Osteoblast (primary cell): ENCODE data around the gene FAM222B. TPM values are rescaled to one million over a fixed set of nuclear protein-coding genes. Genes with fewer than 3 reads are reported as not detected.

Source experiments
- DNase-seq: peaks from one replicate; pipeline ENCODE4 v3.0.0; 2011; ENCODE audit warnings: low spot score, mixed read lengths; ENCODE audit not compliant: insufficient read length; ENCODE audit errors: missing footprints
- H2AFZ ChIP-seq: 2 replicates; pipeline ENCODE4 v1.6.0; 2011; ENCODE audit warnings: mild to moderate bottlenecking, low read length
- H3K27ac ChIP-seq: 2 replicates; pipeline ENCODE4 v1.5.1; 2011; ENCODE audit warnings: mild to moderate bottlenecking, low read depth, low read length, moderate library complexity
- H3K27me3 ChIP-seq: 2 replicates; pipeline ENCODE4 v1.6.0; 2012; ENCODE audit warnings: mild to moderate bottlenecking, control low read depth, inconsistent platforms, low read length, moderate library complexity; ENCODE audit not compliant: insufficient read depth
- H3K36me3 ChIP-seq: 2 replicates; pipeline ENCODE4 v1.5.1; 2011; ENCODE audit warnings: mild to moderate bottlenecking, low read length, control low read depth, moderate library complexity; ENCODE audit not compliant: insufficient read depth
- H3K4me1 ChIP-seq: 2 replicates; pipeline ENCODE4 v1.5.1; 2011; ENCODE audit warnings: mild to moderate bottlenecking, low read length, control low read depth, moderate library complexity; ENCODE audit not compliant: insufficient read depth
- H3K4me2 ChIP-seq: 2 replicates; pipeline ENCODE4 v1.6.0; 2011; ENCODE audit warnings: mild to moderate bottlenecking, low read length; ENCODE audit not compliant: insufficient read depth
- H3K4me3 ChIP-seq: fragments of 200-600 bp; sonication (generic); 3 replicates; pipeline ENCODE4 v1.5.1; 2012; ENCODE audit warnings: mild to moderate bottlenecking, low read length, inconsistent platforms; ENCODE audit not compliant: insufficient read depth
- H3K79me2 ChIP-seq: 2 replicates; pipeline ENCODE4 v1.6.0; 2012; ENCODE audit warnings: mild to moderate bottlenecking, low read length, control low read depth, inconsistent platforms; ENCODE audit not compliant: insufficient read depth
- H3K9me3 ChIP-seq: 2 replicates; pipeline ENCODE4 v1.5.1; 2011; ENCODE audit warnings: low read depth, low read length, control low read depth
- H4K20me1 ChIP-seq: 2 replicates; pipeline ENCODE4 v1.6.0; 2012; ENCODE audit warnings: mild to moderate bottlenecking, low read length, control low read depth; ENCODE audit not compliant: insufficient read depth
- CTCF ChIP-seq: IDR thresholded peaks from 2 replicates; pipeline ENCODE4 v1.5.1; 2011; ENCODE audit warnings: mild to moderate bottlenecking, low read depth, low read length, moderate library complexity; ENCODE audit errors: extremely low read depth
- total RNA-seq: library from RNA; depleted of rRNA; stranded (reverse); fragments of >200 nt; gene quantifications from 2 replicates; pipeline ENCODE4 v1.2.3, GENCODE V29; 2012

FAM222B gene
- total RNA-seq, 1 donor = 5.1 TPM

- no peak for TF ChIP-seq CTCF
- no peaks in the 10 kb centered on the region for H3K36me3 ChIP-seq
- no peak overlapping the region for H2AFZ ChIP-seq
- no peaks in the 10 kb centered on the region for H3K27me3 ChIP-seq
- H3K9me3 ChIP-seq = no peaks in the 10 kb centered on the region
- H3K4me1 ChIP-seq = no peaks in the 10 kb centered on the region
- H4K20me1 ChIP-seq = no peaks in the 10 kb centered on the region
- no peaks in the 10 kb centered on the region for H3K79me2 ChIP-seq
- no peak for DNase-seq
- no peak overlapping the region for H3K27ac ChIP-seq
- no peak overlapping the region for H3K4me3 ChIP-seq
- no peak overlapping the region for H3K4me2 ChIP-seq
Measured at GRCh38 chr17:28867276-28867675, 24.7 kb upstream of the FAM222B start.

- no peaks in the 10 kb centered on the region for H3K9me3 ChIP-seq
- peak; percentile 11 for DNase-seq
- no peaks in the 10 kb centered on the region for H4K20me1 ChIP-seq
- no peak overlapping the region for H3K4me2 ChIP-seq
- H3K27ac ChIP-seq = no peak overlapping the region
- H3K36me3 ChIP-seq = no peaks in the 10 kb centered on the region
- no peak overlapping the region for H3K4me3 ChIP-seq
- no peaks in the 10 kb centered on the region for H3K79me2 ChIP-seq
- H3K27me3 ChIP-seq = no peaks in the 10 kb centered on the region
- no peak for TF ChIP-seq CTCF
- no peaks in the 10 kb centered on the region for H3K4me1 ChIP-seq
- no peak overlapping the region for H2AFZ ChIP-seq
Measured at GRCh38 chr17:28865946-28866752, 23.6 kb upstream of the FAM222B start.

GRCh38 chr17:28864991-28865849, 22.6 kb upstream of the FAM222B start:
- no peak overlapping the region for H2AFZ ChIP-seq
- H3K9me3 ChIP-seq = no peaks in the 10 kb centered on the region
- H4K20me1 ChIP-seq = no peaks in the 10 kb centered on the region
- no peak for TF ChIP-seq CTCF
- DNase-seq = peak; percentile 15
- no peaks in the 10 kb centered on the region for H3K27me3 ChIP-seq
- H3K36me3 ChIP-seq = peaks cover 5% of the 10 kb centered on the region
- no peak overlapping the region for H3K4me3 ChIP-seq
- no peaks in the 10 kb centered on the region for H3K4me1 ChIP-seq
- no peak overlapping the region for H3K4me2 ChIP-seq
- H3K79me2 ChIP-seq = no peaks in the 10 kb centered on the region
- no peak overlapping the region for H3K27ac ChIP-seq

- Histone ChIP-seq H3K36me3 (peaks cover 9% of the 10 kb centered on the region), H3K27me3 (no peaks in the 10 kb centered on the region), H3K9me3 (no peaks in the 10 kb centered on the region), H4K20me1 (no peaks in the 10 kb centered on the region), H3K4me1 (no peaks in the 10 kb centered on the region), H3K79me2 (no peaks in the 10 kb centered on the region), H3K4me3 (no peak overlapping the region), H3K4me2 (no peak overlapping the region), H2AFZ (no peak overlapping the region), H3K27ac (no peak overlapping the region)
- DNase-seq = peak; percentile 30
- no peak for TF ChIP-seq CTCF
Measured at GRCh38 chr17:28863953-28864352, 21.4 kb upstream of the FAM222B start.
